Endodermal cell (in vitro differentiated cells): ENCODE results near the gene MT1A. TPM values are rescaled to one million over a fixed set of nuclear protein-coding genes. Genes with fewer than 3 reads are reported as not detected.

Source experiments
- DNase-seq: peaks from one replicate; pipeline ENCODE4 v3.0.0-alpha.2; 2017
- H3K27ac ChIP-seq: 2 replicates; pipeline ENCODE4 v1.5.1; 2013; ENCODE audit warnings: mild to moderate bottlenecking, low read depth, low read length, moderate library complexity
- H3K27me3 ChIP-seq: 2 replicates; pipeline ENCODE4 v1.6.1; 2013; ENCODE audit warnings: mild to moderate bottlenecking, low read length, moderate library complexity; ENCODE audit not compliant: insufficient read depth, control insufficient read depth, poor library complexity, severe bottlenecking
- H3K36me3 ChIP-seq: 2 replicates; pipeline ENCODE4 v1.7.0; 2013; ENCODE audit warnings: mild to moderate bottlenecking, low read length, moderate library complexity; ENCODE audit not compliant: control insufficient read depth, insufficient read depth
- H3K4me1 ChIP-seq: one replicate; pipeline ENCODE4 v1.7.0; 2013; ENCODE audit warnings: low read length; ENCODE audit not compliant: control insufficient read depth, insufficient read depth
- H3K4me3 ChIP-seq: 2 replicates; pipeline ENCODE4 v1.5.1; 2013; ENCODE audit warnings: mild to moderate bottlenecking, low read length, moderate library complexity
- H3K9ac ChIP-seq: 2 replicates; pipeline ENCODE4 v1.6.1; 2013; ENCODE audit warnings: mild to moderate bottlenecking, low read length, moderate library complexity; ENCODE audit not compliant: poor library complexity, severe bottlenecking; ENCODE audit errors: extremely low read depth
- H3K9me3 ChIP-seq: 2 replicates; pipeline ENCODE4 v1.6.1; 2013; ENCODE audit warnings: mild to moderate bottlenecking, low read length, moderate library complexity; ENCODE audit not compliant: control insufficient read depth
- H3K27ac Mint-ChIP-seq: 2 replicates; pipeline ENCODE4 v1.8.0; 2020; ENCODE audit warnings: mixed read lengths
- H3K27me3 Mint-ChIP-seq: 2 replicates; pipeline ENCODE4 v1.8.0; 2021; ENCODE audit warnings: mild to moderate bottlenecking, mixed read lengths; ENCODE audit not compliant: insufficient read depth
- H3K36me3 Mint-ChIP-seq: 2 replicates; pipeline ENCODE4 v1.8.0; 2020; ENCODE audit warnings: low read depth, mixed read lengths
- H3K4me1 Mint-ChIP-seq: 2 replicates; pipeline ENCODE4 v1.8.0; 2020; ENCODE audit warnings: mixed read lengths
- H3K4me3 Mint-ChIP-seq: 2 replicates; pipeline ENCODE4 v1.8.0; 2020; ENCODE audit warnings: mild to moderate bottlenecking, moderate library complexity, mixed read lengths
- H3K9me3 Mint-ChIP-seq: 2 replicates; pipeline ENCODE4 v1.8.0; 2020; ENCODE audit warnings: mild to moderate bottlenecking, mixed read lengths
- CTCF ChIP-seq: fragments of 200-600 bp; sonication (generic); conservative IDR thresholded peaks from 2 replicates; pipeline ENCODE4 v1.5.0; 2021; ENCODE audit warnings: antibody characterized with exemption, mild to moderate bottlenecking
- WGBS, 2 experiments: methylation state at CpG; one replicate each; pipeline versions ENCODE4 v1.1.5 to v1.1.7; 2013; ENCODE audit warnings: missing lambda C conversion rate in 2 of 2, mixed read lengths in 1 of 2; ENCODE audit not compliant: insufficient coverage in 1 of 2, insufficient read length in 1 of 2; 5-methylcytosine and 5-hydroxymethylcytosine counted together
- total RNA-seq, 2 donors: library from RNA; stranded (reverse); fragmentation: NEBNext Ultra II Directional in 1 of 2; extraction: Animal tissue kit (Norgen Biotek cat#: 25700) in 1 of 2; gene quantifications; 2 replicates in 1 of 2; 3 replicates in 1 of 2; pipeline ENCODE4 v1.2.1, GENCODE V29; 2021

Gene MT1A
- total RNA-seq, 2 donors from 2014 or later: not detected

- Histone ChIP-seq H3K27ac (no peak within 1 kb of the TSS), H3K4me3 (peak within 1 kb of the TSS; percentile 83), H3K4me1 (no peaks in the 10 kb centered on the region), H3K9me3 (no peaks in the 10 kb centered on the region), H3K36me3 (no peaks in the 10 kb centered on the region), H3K9ac (no peak within 1 kb of the TSS), H3K27me3 (peaks cover 53% of the 10 kb centered on the region)
- WGBS, 2 experiments: 13 to 19% methylated on average over 22 to 62 of the region's 62 CpGs
- no peak within 1 kb of the TSS for H3K27ac Mint-ChIP-seq
- H3K4me3 Mint-ChIP-seq: peak within 1 kb of the TSS; percentile 61
- no peak for TF ChIP-seq CTCF
- DNase-seq: peak; percentile 93
- peaks cover 18% of the 10 kb centered on the region for H3K4me1 Mint-ChIP-seq
- peaks cover 66% of the 10 kb centered on the region for H3K27me3 Mint-ChIP-seq
- no peaks in the 10 kb centered on the region for H3K36me3 Mint-ChIP-seq
- no peaks in the 10 kb centered on the region for H3K9me3 Mint-ChIP-seq
These were observed 30.2 kb upstream of the MT1A start, which contains the start of gene MT2A for GRCh38 chr16:56608043-56608875. TSS of gene MT2A (plus strand) at chr16:56608584. CDS start at chr16:56608656, 72 bp downstream.

GRCh38 chr16:56608876-56609462, 29.5 kb upstream of the MT1A start:
- no peaks in the 10 kb centered on the region for H3K9me3 Mint-ChIP-seq
- peaks cover 60% of the 10 kb centered on the region for H3K27me3 ChIP-seq
- no peaks in the 10 kb centered on the region for H3K36me3 Mint-ChIP-seq
- TF ChIP-seq CTCF: no peak
- no peaks in the 10 kb centered on the region for H3K4me1 ChIP-seq
- WGBS, 2 experiments: 5 to 6% methylated on average over 12 to 21 of the region's 21 CpGs
- no peak overlapping the region for H3K9ac ChIP-seq
- peak overlapping the region; percentile 61 for H3K4me3 Mint-ChIP-seq
- peaks cover 72% of the 10 kb centered on the region for H3K27me3 Mint-ChIP-seq
- H3K4me3 ChIP-seq: peak overlapping the region; percentile 83
- H3K4me1 Mint-ChIP-seq: peaks cover 18% of the 10 kb centered on the region
- H3K9me3 ChIP-seq: no peaks in the 10 kb centered on the region
- H3K36me3 ChIP-seq: no peaks in the 10 kb centered on the region
- no peak overlapping the region for H3K27ac Mint-ChIP-seq
- H3K27ac ChIP-seq: no peak overlapping the region
- peak; percentile 68 for DNase-seq

GRCh38 chr16:56609463-56609921, 29.0 kb upstream of the MT1A start:
- H3K9me3 Mint-ChIP-seq: no peaks in the 10 kb centered on the region
- peak overlapping the region; percentile 61 for H3K4me3 Mint-ChIP-seq
- Histone ChIP-seq H3K4me3 (peak overlapping the region; percentile 83), H3K27me3 (peaks cover 65% of the 10 kb centered on the region), H3K27ac (no peak overlapping the region), H3K9ac (no peak overlapping the region), H3K36me3 (no peaks in the 10 kb centered on the region), H3K9me3 (no peaks in the 10 kb centered on the region), H3K4me1 (no peaks in the 10 kb centered on the region)
- 4 to 9% methylated on average over 5 to 6 of the region's 6 CpGs for WGBS, 2 experiments
- peaks cover 77% of the 10 kb centered on the region for H3K27me3 Mint-ChIP-seq
- no peak for TF ChIP-seq CTCF
- DNase-seq: peak; percentile 45
- no peaks in the 10 kb centered on the region for H3K36me3 Mint-ChIP-seq
- no peak overlapping the region for H3K27ac Mint-ChIP-seq
- H3K4me1 Mint-ChIP-seq: peaks cover 18% of the 10 kb centered on the region
